Caco-2 (cell line): ENCODE results near the gene THOC6. TPM values are rescaled to one million over a fixed set of nuclear protein-coding genes. Genes with fewer than 3 reads are reported as not detected.

Experiments
- BruUV-seq: library from RNA; stranded (reverse); fragments of 400-500 nt; replicated peaks from 2 replicates; lab custom pipeline; 2021; lab: Mats Ljungman, UMichigan
- CTCF ChIA-PET: fragments of 300-600 bp; sonication (Branson Sonifier 250); formaldehyde crosslinking; loops from one replicate; lab custom pipeline; 2022; ENCODE audit warnings: antibody characterized with exemption; lab: Charles Lee
- POLR2A ChIA-PET: fragments of 300-600 bp; sonication (Branson Sonifier 250); formaldehyde crosslinking; loops from one replicate; lab custom pipeline; 2022; ENCODE audit warnings: antibody characterized with exemption; lab: Charles Lee
- DNase-seq, 2 experiments: peaks; one replicate each; pipeline versions ENCODE4 v3.0.0 to v3.0.0-alpha.2; 2020 to 2022
- H3K27me3 ChIP-seq: replicated peaks from 2 replicates; pipeline ENCODE4 v1.6.0; 2011; ENCODE audit warnings: low read length; ENCODE audit not compliant: control insufficient read depth, insufficient read depth
- H3K36me3 ChIP-seq: 2 replicates; pipeline ENCODE4 v1.5.1; 2011; ENCODE audit warnings: low read length; ENCODE audit not compliant: control insufficient read depth, insufficient read depth
- H3K4me1 ChIP-seq: fragments of 250-450 bp; sonication (Bioruptor Pico); 2 replicates; pipeline ENCODE4 v1.5.1; 2020; ENCODE audit warnings: mild to moderate bottlenecking
- H3K4me3 ChIP-seq: 2 replicates; pipeline ENCODE4 v1.5.1; 2011; ENCODE audit warnings: low read depth, mild to moderate bottlenecking, control low read depth, low read length
- H3K9me3 ChIP-seq: fragments of 250-450 bp; sonication (Bioruptor Pico); 2 replicates; pipeline ENCODE4 v1.5.1; 2020; ENCODE audit warnings: mild to moderate bottlenecking, moderate library complexity
- H3K27ac Mint-ChIP-seq: one replicate; pipeline ENCODE4 v1.8.0; 2022; ENCODE audit warnings: mixed read lengths; ENCODE audit not compliant: unreplicated experiment
- H3K27me3 Mint-ChIP-seq: one replicate; pipeline ENCODE4 v1.8.0; 2022; ENCODE audit warnings: mixed read lengths; ENCODE audit not compliant: insufficient read depth, unreplicated experiment
- H3K36me3 Mint-ChIP-seq: one replicate; pipeline ENCODE4 v1.8.0; 2022; ENCODE audit warnings: mild to moderate bottlenecking, mixed read lengths; ENCODE audit not compliant: insufficient read depth, unreplicated experiment
- H3K4me1 Mint-ChIP-seq: one replicate; pipeline ENCODE4 v1.8.0; 2022; ENCODE audit warnings: low read depth, mixed read lengths; ENCODE audit not compliant: unreplicated experiment
- H3K4me3 Mint-ChIP-seq: one replicate; pipeline ENCODE4 v1.8.0; 2022; ENCODE audit warnings: mild to moderate bottlenecking, moderate library complexity, mixed read lengths; ENCODE audit not compliant: unreplicated experiment
- H3K9me3 Mint-ChIP-seq: one replicate; pipeline ENCODE4 v1.8.0; 2022; ENCODE audit warnings: mixed read lengths; ENCODE audit not compliant: unreplicated experiment
- intact Hi-C: fragments of 100-400 bp; cut with micrococcal nuclease; formaldehyde crosslinking; loops from one replicate; pipeline ENCODE4 v1.10.0; 2022; ENCODE audit not compliant: unreplicated experiment
- total RNA-seq: library from RNA; stranded (reverse); gene quantifications from 2 replicates; pipeline ENCODE4 v1.2.3, GENCODE V29; 2022
- TF ChIP-seq, protein P1 (sequence below), 2 experiments: fragments of 200-600 bp in 1 of 2; IDR thresholded peaks; 1 replicate in 1 of 2; 2 replicates in 1 of 2; pipeline versions ENCODE4 v1.5.1 to v1.8.0; 2011 to 2022; ENCODE audit warnings: antibody characterized with exemption in 1 of 2, control low read depth in 1 of 2, inconsistent platforms in 1 of 2, low read depth in 1 of 2, low read length in 1 of 2, mild to moderate bottlenecking in 1 of 2, moderate library complexity in 1 of 2; ENCODE audit not compliant: insufficient read depth in 1 of 2, severe bottlenecking in 1 of 2, unreplicated experiment in 1 of 2

Gene THOC6
- total RNA-seq, 1 experiment from 2014 or later, result 48.0 TPM

- BruUV-seq, result no TSS peak
- H3K4me1 ChIP-seq, result peaks cover 56% of the 10 kb centered on the region
- H3K27me3 ChIP-seq, result no peaks in the 10 kb centered on the region
- Mint-ChIP-seq H3K9me3 (no peaks in the 10 kb centered on the region), H3K4me1 (peaks cover 8% of the 10 kb centered on the region), H3K27me3 (no peaks in the 10 kb centered on the region), H3K27ac (no peak overlapping the region), H3K36me3 (peaks cover 5% of the 10 kb centered on the region), H3K4me3 (no peak overlapping the region)
- no peak overlapping the region for H3K4me3 ChIP-seq
- TF ChIP-seq, protein P1, sequence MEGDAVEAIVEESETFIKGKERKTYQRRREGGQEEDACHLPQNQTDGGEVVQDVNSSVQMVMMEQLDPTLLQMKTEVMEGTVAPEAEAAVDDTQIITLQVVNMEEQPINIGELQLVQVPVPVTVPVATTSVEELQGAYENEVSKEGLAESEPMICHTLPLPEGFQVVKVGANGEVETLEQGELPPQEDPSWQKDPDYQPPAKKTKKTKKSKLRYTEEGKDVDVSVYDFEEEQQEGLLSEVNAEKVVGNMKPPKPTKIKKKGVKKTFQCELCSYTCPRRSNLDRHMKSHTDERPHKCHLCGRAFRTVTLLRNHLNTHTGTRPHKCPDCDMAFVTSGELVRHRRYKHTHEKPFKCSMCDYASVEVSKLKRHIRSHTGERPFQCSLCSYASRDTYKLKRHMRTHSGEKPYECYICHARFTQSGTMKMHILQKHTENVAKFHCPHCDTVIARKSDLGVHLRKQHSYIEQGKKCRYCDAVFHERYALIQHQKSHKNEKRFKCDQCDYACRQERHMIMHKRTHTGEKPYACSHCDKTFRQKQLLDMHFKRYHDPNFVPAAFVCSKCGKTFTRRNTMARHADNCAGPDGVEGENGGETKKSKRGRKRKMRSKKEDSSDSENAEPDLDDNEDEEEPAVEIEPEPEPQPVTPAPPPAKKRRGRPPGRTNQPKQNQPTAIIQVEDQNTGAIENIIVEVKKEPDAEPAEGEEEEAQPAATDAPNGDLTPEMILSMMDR (IDR thresholded peaks at IDR 0.05; ENCODE audit: insufficient read depth in 1 of 2, low read depth in 1 of 2, low read length in 1 of 2, severe bottlenecking in 1 of 2, unreplicated experiment in 1 of 2), result no peak
- ChIA-PET POLR2A (no interaction called here), CTCF (no interaction called here)
- DNase-seq, result no peak
- H3K36me3 ChIP-seq, result no peaks in the 10 kb centered on the region
- intact Hi-C loops, result no loop called here
- H3K9me3 ChIP-seq, result no peaks in the 10 kb centered on the region
Measured at GRCh38 chr16:3014971-3015370, 8.9 kb upstream of the THOC6 start.

DNA sequence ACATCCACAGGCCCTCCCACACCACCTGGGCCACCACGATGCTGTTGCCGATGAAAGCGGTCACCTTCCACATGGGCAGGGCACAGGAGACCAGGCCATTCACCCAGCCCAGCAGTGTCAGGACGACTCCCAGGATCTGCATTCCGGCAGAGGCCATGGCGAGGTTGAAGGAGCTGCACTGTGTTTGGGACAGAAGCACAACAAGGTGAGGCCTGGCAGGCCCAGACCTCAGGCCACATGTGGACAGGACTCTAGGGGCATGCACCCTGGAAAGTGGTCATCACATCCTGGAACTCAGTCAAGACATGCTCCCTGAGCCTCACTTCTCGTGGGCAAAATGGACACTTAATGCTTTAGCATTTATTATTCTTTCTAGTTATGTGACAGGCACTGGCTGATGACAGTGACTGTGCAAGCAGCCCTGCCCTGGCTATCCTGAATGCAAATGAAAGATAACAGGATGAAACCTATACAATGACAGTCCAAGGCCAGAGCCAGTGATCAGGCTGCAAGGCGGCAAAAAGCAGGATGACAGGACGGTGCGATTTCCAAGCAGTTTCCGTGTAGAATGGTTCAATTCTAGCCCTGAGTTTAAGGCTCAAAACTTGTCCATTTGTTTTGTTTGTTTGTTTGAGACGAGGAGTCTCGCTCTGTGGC is 7.8 kb upstream of the THOC6 start:
- Mint-ChIP-seq H3K36me3 (peaks cover 13% of the 10 kb centered on the region), H3K4me3 (no peak overlapping the region), H3K4me1 (peaks cover 8% of the 10 kb centered on the region), H3K27me3 (no peaks in the 10 kb centered on the region), H3K27ac (no peak overlapping the region), H3K9me3 (no peaks in the 10 kb centered on the region)
- TF ChIP-seq, protein P1 (IDR thresholded peaks at IDR 0.05; ENCODE audit: insufficient read depth in 1 of 2, low read depth in 1 of 2, low read length in 1 of 2, severe bottlenecking in 1 of 2, unreplicated experiment in 1 of 2), result no peak
- Histone ChIP-seq H3K9me3 (no peaks in the 10 kb centered on the region), H3K27me3 (no peaks in the 10 kb centered on the region), H3K4me3 (no peak overlapping the region), H3K36me3 (no peaks in the 10 kb centered on the region), H3K4me1 (peaks cover 48% of the 10 kb centered on the region)
- POLR2A ChIA-PET, result no interaction called here
- BruUV-seq, result no TSS peak
- intact Hi-C loops, result no loop called here
- CTCF ChIA-PET, result interaction anchor here (0.5 to 0.6 kb wide), 2 partner anchors 19 to 224 kb away, joined by 3 to 6 read pairs; no protein-coding TSS in a partner anchor
- DNase-seq, result no peak

DNA sequence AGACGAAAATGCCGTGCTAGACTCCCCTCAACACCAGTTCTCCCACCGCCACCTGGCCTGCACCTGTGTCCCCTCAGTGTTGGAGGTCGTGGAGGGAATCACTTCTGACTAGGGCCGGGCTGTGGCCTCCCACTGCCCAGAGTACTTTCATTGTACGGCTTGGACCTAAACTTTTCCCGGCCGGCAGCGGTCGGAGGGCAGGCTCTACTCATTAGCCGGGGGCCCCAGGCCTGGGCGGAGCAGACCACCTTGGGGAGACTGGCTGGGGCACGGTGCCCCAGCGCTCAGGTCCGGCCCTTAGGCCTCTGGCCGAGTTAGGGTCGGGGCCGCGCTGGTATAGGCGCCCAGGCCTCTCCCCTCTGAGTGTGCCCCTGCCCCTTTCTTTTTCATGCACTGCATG is 6.5 kb upstream of the THOC6 start:
- Mint-ChIP-seq H3K27ac (no peak overlapping the region), H3K36me3 (peaks cover 26% of the 10 kb centered on the region), H3K9me3 (no peaks in the 10 kb centered on the region), H3K27me3 (no peaks in the 10 kb centered on the region), H3K4me1 (peaks cover 10% of the 10 kb centered on the region), H3K4me3 (peak overlapping the region; percentile 44)
- H3K27me3 ChIP-seq, result no peaks in the 10 kb centered on the region
- H3K4me3 ChIP-seq, result no peak overlapping the region
- TF ChIP-seq, protein P1 (IDR thresholded peaks at IDR 0.05; ENCODE audit: insufficient read depth in 1 of 2, low read depth in 1 of 2, low read length in 1 of 2, severe bottlenecking in 1 of 2, unreplicated experiment in 1 of 2), result no peak
- POLR2A ChIA-PET, result no interaction called here
- intact Hi-C loops, result no loop called here
- no peak for DNase-seq
- 0 out of 2 replicates have a peak, but pooled peaks cover 2% of the 10 kb centered on the region for H3K36me3 ChIP-seq
- BruUV-seq, result no TSS peak
- CTCF ChIA-PET, result no interaction called here
- peaks cover 42% of the 10 kb centered on the region for H3K4me1 ChIP-seq
- H3K9me3 ChIP-seq, result no peaks in the 10 kb centered on the region
